H1 (cell line): ENCODE measurements around the gene MBD4. TPM values are rescaled to one million over a fixed set of nuclear protein-coding genes. Genes with fewer than 3 reads are reported as not detected.

ENCODE experiments used
- CTCF ChIA-PET: fragments of 300-600 bp; sonication (Branson Sonifier 250); formaldehyde crosslinking; loops from one replicate; lab custom pipeline; 2021; ENCODE audit not compliant: partially characterized antibody; lab: Charles Lee
- POLR2A ChIA-PET: fragments of 300-600 bp; sonication (Branson Sonifier 250); formaldehyde crosslinking; loops from one replicate; lab custom pipeline; 2021; ENCODE audit warnings: inconsistent platforms; ENCODE audit not compliant: partially characterized antibody; lab: Charles Lee
- DNase-seq, 2 experiments: peaks; one replicate each; pipeline versions ENCODE4 v3.0.0 to v3.0.0-alpha.2; 2010 to 2022; ENCODE audit warnings: low spot score in 2 of 2, low read depth in 1 of 2, mixed read lengths in 1 of 2
- FAIRE-seq: peaks from 2 replicates; lab custom pipeline; 2011; peaks lifted over from hg19 to GRCh38; lab: Jason Lieb, UNC
- H2AFZ ChIP-seq: 2 replicates; pipeline ENCODE4 v1.8.1; 2012; ENCODE audit warnings: low read length, inconsistent platforms
- H2AK5ac ChIP-seq: 2 replicates; pipeline ENCODE4 v1.6.1; 2013; ENCODE audit warnings: low read depth, low read length
- H2BK120ac ChIP-seq: replicated peaks from 2 replicates; pipeline ENCODE3; 2013; ENCODE audit warnings: low read depth, low read length, inconsistent platforms
- H2BK12ac ChIP-seq: 2 replicates; pipeline ENCODE4 v1.6.1; 2013; ENCODE audit warnings: low read depth, low read length
- H2BK15ac ChIP-seq: 2 replicates; pipeline ENCODE4 v1.6.1; 2013; ENCODE audit warnings: low read length
- H2BK20ac ChIP-seq: 2 replicates; pipeline ENCODE4 v1.6.1; 2013; ENCODE audit warnings: low read length
- H2BK5ac ChIP-seq: 2 replicates; pipeline ENCODE4 v1.6.1; 2013; ENCODE audit warnings: low read depth, low read length
- H3K14ac ChIP-seq: 2 replicates; pipeline ENCODE4 v1.6.1; 2013; ENCODE audit warnings: inconsistent platforms; ENCODE audit not compliant: insufficient read length
- H3K18ac ChIP-seq: 2 replicates; pipeline ENCODE4 v1.6.1; 2013; ENCODE audit warnings: low read length; ENCODE audit errors: extremely low read depth
- H3K23ac ChIP-seq: 2 replicates; pipeline ENCODE4 v1.6.1; 2013; ENCODE audit warnings: inconsistent platforms; ENCODE audit not compliant: insufficient read length
- H3K23me2 ChIP-seq: 2 replicates; pipeline ENCODE4 v1.6.1; 2013; ENCODE audit warnings: low read depth, low read length
- H3K27ac ChIP-seq: 2 replicates; pipeline ENCODE4 v1.6.1; 2011; ENCODE audit warnings: low read depth, low read length, inconsistent platforms
- H3K27me3 ChIP-seq, 4 experiments: replicated peaks in 1 of 4; 1 replicate in 1 of 4; 2 replicates in 3 of 4; pipeline versions ENCODE4 v1.6.1 to v1.8.1; 2011 to 2013; ENCODE audit warnings: low read length in 3 of 4, mild to moderate bottlenecking in 3 of 4, inconsistent platforms in 2 of 4, mixed read lengths in 2 of 4, moderate library complexity in 1 of 4; ENCODE audit not compliant: control insufficient read depth in 3 of 4, insufficient read depth in 3 of 4; ENCODE audit errors: extremely low read depth in 1 of 4
- H3K36me3 ChIP-seq, 4 experiments: 2 replicates each; pipeline versions ENCODE4 v1.6.1 to v1.8.1; 2011 to 2013; ENCODE audit warnings: mild to moderate bottlenecking in 4 of 4, low read length in 3 of 4, moderate library complexity in 2 of 4, control low read depth in 1 of 4, inconsistent platforms in 1 of 4; ENCODE audit not compliant: insufficient read depth in 4 of 4, control insufficient read depth in 2 of 4
- H3K4ac ChIP-seq: replicated peaks from 2 replicates; pipeline ENCODE3; 2013; ENCODE audit warnings: low read length, low read depth, mixed read lengths, inconsistent platforms; ENCODE audit not compliant: insufficient read length
- H3K4me1 ChIP-seq, 4 experiments: replicated peaks in 1 of 4; 1 replicate in 1 of 4; 2 replicates in 3 of 4; pipeline versions ENCODE4 v1.6.1 to v1.8.1; 2011 to 2013; ENCODE audit warnings: low read length in 3 of 4, inconsistent platforms in 2 of 4, mixed read lengths in 1 of 4; ENCODE audit not compliant: insufficient read depth in 4 of 4, control insufficient read depth in 3 of 4
- H3K4me2 ChIP-seq, 2 experiments: 2 replicates each; pipeline versions ENCODE4 v1.6.1 to v1.8.1; 2011 to 2013; ENCODE audit warnings: low read depth in 2 of 2, low read length in 2 of 2, control low read depth in 1 of 2, inconsistent platforms in 1 of 2, mild to moderate bottlenecking in 1 of 2; ENCODE audit not compliant: insufficient read depth in 1 of 2
- H3K4me3 ChIP-seq, 4 experiments: fragments of 200-600, 300-600 bp in 1 of 4; sonication (generic), shearing (Covaris generic), sonication (Bioruptor Twin) in 1 of 4; 2 replicates each; pipeline versions ENCODE4 v1.5.1 to v1.8.1; 2011 to 2016; ENCODE audit warnings: low read length in 4 of 4, low read depth in 3 of 4, control low read depth in 2 of 4, inconsistent platforms in 2 of 4, mild to moderate bottlenecking in 2 of 4, mixed read lengths in 1 of 4, moderate library complexity in 1 of 4; ENCODE audit not compliant: insufficient read depth in 2 of 4; ENCODE audit errors: extremely low read depth in 1 of 4
- H3K56ac ChIP-seq: replicated peaks from 2 replicates; pipeline ENCODE3; 2013; ENCODE audit warnings: low read depth, mild to moderate bottlenecking, mixed read lengths, low read length, inconsistent platforms; ENCODE audit not compliant: insufficient read length
- H3K79me1 ChIP-seq: 2 replicates; pipeline ENCODE4 v1.6.1; 2013; ENCODE audit warnings: low read depth, low read length, control low read depth
- H3K79me2 ChIP-seq, 2 experiments: 2 replicates each; pipeline versions ENCODE4 v1.6.1 to v1.8.1; 2012 to 2013; ENCODE audit warnings: low read length in 2 of 2, mild to moderate bottlenecking in 2 of 2, inconsistent platforms in 1 of 2; ENCODE audit not compliant: insufficient read depth in 2 of 2, control insufficient read depth in 1 of 2
- H3K9ac ChIP-seq, 4 experiments: replicated peaks in 1 of 4; 1 replicate in 1 of 4; 2 replicates in 3 of 4; pipeline versions ENCODE4 v1.6.1 to v1.8.1; 2011 to 2013; ENCODE audit warnings: low read depth in 3 of 4, low read length in 3 of 4, control low read depth in 2 of 4, mild to moderate bottlenecking in 2 of 4, moderate library complexity in 2 of 4, inconsistent platforms in 1 of 4; ENCODE audit errors: extremely low read depth in 1 of 4
- H3K9me3 ChIP-seq, 2 experiments: 2 replicates each; pipeline versions ENCODE4 v1.6.1 to v1.8.1; 2012 to 2013; ENCODE audit warnings: mild to moderate bottlenecking in 2 of 2, moderate library complexity in 2 of 2, control low read depth in 1 of 2, inconsistent platforms in 1 of 2, low read depth in 1 of 2, low read length in 1 of 2, mixed read lengths in 1 of 2; ENCODE audit not compliant: insufficient read depth in 2 of 2
- H4K20me1 ChIP-seq, 2 experiments: replicated peaks in 1 of 2; 2 replicates each; pipeline versions ENCODE3 to v1.8.1; 2011 to 2013; ENCODE audit warnings: inconsistent platforms in 2 of 2, low read length in 2 of 2, mild to moderate bottlenecking in 1 of 2; ENCODE audit not compliant: insufficient read depth in 2 of 2, control insufficient read depth in 1 of 2
- H4K5ac ChIP-seq: 2 replicates; pipeline ENCODE4 v1.6.1; 2013; ENCODE audit warnings: low read length, low read depth, mixed read lengths, inconsistent platforms; ENCODE audit not compliant: insufficient read length
- H4K8ac ChIP-seq: 2 replicates; pipeline ENCODE4 v1.8.0; 2013; ENCODE audit warnings: mild to moderate bottlenecking, moderate library complexity, low read length, inconsistent platforms; ENCODE audit not compliant: insufficient read depth; ENCODE audit errors: extremely low read depth
- H4K91ac ChIP-seq: replicated peaks from 2 replicates; pipeline ENCODE3; 2013; ENCODE audit warnings: low read length, mixed read lengths, inconsistent platforms; ENCODE audit not compliant: insufficient read length
- CBX8 ChIP-seq: fragments of 300-800, 300-1000 bp; sonication (generic); IDR thresholded peaks from 2 replicates; pipeline ENCODE4 v1.7.1; 2016; ENCODE audit warnings: low read depth, low read length, borderline replicate concordance
- CREB1 ChIP-seq: IDR thresholded peaks from 2 replicates; pipeline ENCODE4 v1.6.1; 2012; ENCODE audit warnings: inconsistent platforms
- EGR1 ChIP-seq: IDR thresholded peaks from 2 replicates; pipeline ENCODE4 v1.6.1; 2011; ENCODE audit warnings: low read depth, low read length, borderline replicate concordance
- JUND ChIP-seq: IDR thresholded peaks from 2 replicates; pipeline ENCODE4 v1.6.1; 2011; ENCODE audit warnings: mild to moderate bottlenecking, improper control_type of control experiment, low read length
- NRF1 ChIP-seq: IDR thresholded peaks from 2 replicates; pipeline ENCODE4 v1.6.1; 2011; ENCODE audit warnings: mild to moderate bottlenecking, low read depth, low read length, improper control_type of control experiment
- SIX5 ChIP-seq: IDR thresholded peaks from 2 replicates; pipeline ENCODE4 v1.6.1; 2011; ENCODE audit warnings: mild to moderate bottlenecking, low read depth, low read length
- WGBS, 2 experiments: shearing (Covaris generic) in 1 of 2; methylation state at CpG; one replicate each; pipeline versions ENCODE4 v1.1.6 to v1.1.7; 2013 to 2015; ENCODE audit warnings: low lambda C conversion rate in 2 of 2, mixed read lengths in 2 of 2, inconsistent platforms in 1 of 2, low coverage in 1 of 2, missing lambda C conversion rate in 1 of 2; ENCODE audit not compliant: insufficient replicate concordance in 2 of 2, insufficient coverage in 1 of 2, insufficient read length in 1 of 2; ENCODE audit errors: extremely low coverage in 1 of 2, missing lambda C conversion rate in 1 of 2; 5-methylcytosine and 5-hydroxymethylcytosine counted together
- polyA plus RNA-seq, 7 experiments: library from polyadenylated mRNA; depleted of rRNA in 3 of 7; stranded (reverse) in 5 of 7; unstranded in 2 of 7; fragments of >200 nt in 5 of 7; fragments of 200-250 nt in 2 of 7; gene quantifications; 1 replicate in 5 of 7; 2 replicates in 1 of 7; 4 replicates in 1 of 7; pipeline versions ENCODE4 v1.2.1 to v1.2.3, GENCODE V29; 2011 to 2013; ENCODE audit warnings: missing spikeins in 2 of 7, mixed read lengths in 2 of 7
- total RNA-seq: library from RNA; stranded (reverse); fragmentation: NEBNext Ultra II Directional; extraction: Animal tissue kit (Norgen Biotek cat#: 25700); gene quantifications from 2 replicates; pipeline ENCODE4 v1.2.1, GENCODE V29; 2021
- TF ChIP-seq, protein P1 (sequence below), 3 experiments: IDR thresholded peaks; 1 replicate in 2 of 3; 2 replicates in 1 of 3; pipeline versions ENCODE4 v1.5.1 to v1.6.1; 2011; ENCODE audit warnings: low read length in 3 of 3, mild to moderate bottlenecking in 3 of 3, inconsistent platforms in 2 of 3, low read depth in 1 of 3, moderate library complexity in 1 of 3; ENCODE audit not compliant: insufficient read depth in 1 of 3; ENCODE audit errors: control extremely low read depth in 1 of 3
- TF ChIP-seq, protein P2 (sequence below): IDR thresholded peaks from 2 replicates; pipeline ENCODE4 v1.6.1; 2011; ENCODE audit warnings: low read depth, mild to moderate bottlenecking, low read length; ENCODE audit not compliant: insufficient read depth

The MBD4 gene
- total and polyA plus RNA-seq, 2 of the 8 experiments (the other 6 are each of a cell fraction or from before 2014, with no cell fraction given) = 11.2 to 35.8 TPM

DNA sequence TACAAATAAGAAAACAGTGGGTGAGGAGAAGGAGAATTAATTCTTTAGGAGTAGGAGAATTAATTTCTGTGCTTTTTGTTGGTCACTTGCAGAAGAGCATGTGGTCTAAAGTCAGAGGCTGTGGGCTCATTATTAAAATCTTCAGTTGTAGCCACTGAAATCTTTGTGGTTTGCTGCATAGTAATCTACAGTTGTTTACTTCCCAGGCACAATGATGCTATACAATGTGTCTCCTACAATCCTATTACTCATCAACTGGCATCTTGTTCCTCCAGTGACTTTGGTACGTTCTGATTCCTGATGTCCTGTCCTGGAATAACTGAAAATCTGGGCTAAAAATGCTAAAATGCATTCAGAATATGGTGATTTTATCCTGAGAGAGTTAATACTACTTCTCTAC, 21.3 kb upstream of the MBD4 start:
- peaks cover 0 to 22% (median under 1%) of the 10 kb centered on the region in 4 experiments; a peak in 4 of 8 replicates for H3K36me3 ChIP-seq
- H4K5ac ChIP-seq = no peak overlapping the region
- H3K9me3 ChIP-seq = no peaks in the 10 kb centered on the region
- no peak for DNase-seq
- no peak overlapping the region for H2BK12ac ChIP-seq
- no peak overlapping the region for H2BK5ac ChIP-seq
- no peak overlapping the region for H2BK120ac ChIP-seq
- H3K27ac ChIP-seq = no peak overlapping the region
- H4K8ac ChIP-seq = no peak overlapping the region
- H3K79me2 ChIP-seq = no peaks in the 10 kb centered on the region
- no peaks in the 10 kb centered on the region for H3K79me1 ChIP-seq
- 93% methylated on average over 1 of the region's 1 CpG; no CpG with 5 or more reads in 1 of the 2 experiments for WGBS, 2 experiments
- peaks cover 2% of the 10 kb centered on the region; the same call in 1 of the 2 replicates for H3K23me2 ChIP-seq
- H4K91ac ChIP-seq = no peak overlapping the region
- no peak for FAIRE-seq
- H3K4me2 ChIP-seq = no peak overlapping the region
- POLR2A ChIA-PET = no interaction called here
- H2AK5ac ChIP-seq = no peak overlapping the region
- no peak overlapping the region for H2BK20ac ChIP-seq
- H3K4me3 ChIP-seq = no peak overlapping the region
- no peak overlapping the region for H2AFZ ChIP-seq
- H3K23ac ChIP-seq = no peak overlapping the region
- no peaks in the 10 kb centered on the region for H4K20me1 ChIP-seq
- H3K14ac ChIP-seq = no peak overlapping the region
- no peak overlapping the region for H3K9ac ChIP-seq
- TF ChIP-seq EGR1 (no peak), SIX5 (no peak), CBX8 (no peak), NRF1 (no peak), JUND (no peak), CREB1 (no peak)
- TF ChIP-seq, protein P1, sequence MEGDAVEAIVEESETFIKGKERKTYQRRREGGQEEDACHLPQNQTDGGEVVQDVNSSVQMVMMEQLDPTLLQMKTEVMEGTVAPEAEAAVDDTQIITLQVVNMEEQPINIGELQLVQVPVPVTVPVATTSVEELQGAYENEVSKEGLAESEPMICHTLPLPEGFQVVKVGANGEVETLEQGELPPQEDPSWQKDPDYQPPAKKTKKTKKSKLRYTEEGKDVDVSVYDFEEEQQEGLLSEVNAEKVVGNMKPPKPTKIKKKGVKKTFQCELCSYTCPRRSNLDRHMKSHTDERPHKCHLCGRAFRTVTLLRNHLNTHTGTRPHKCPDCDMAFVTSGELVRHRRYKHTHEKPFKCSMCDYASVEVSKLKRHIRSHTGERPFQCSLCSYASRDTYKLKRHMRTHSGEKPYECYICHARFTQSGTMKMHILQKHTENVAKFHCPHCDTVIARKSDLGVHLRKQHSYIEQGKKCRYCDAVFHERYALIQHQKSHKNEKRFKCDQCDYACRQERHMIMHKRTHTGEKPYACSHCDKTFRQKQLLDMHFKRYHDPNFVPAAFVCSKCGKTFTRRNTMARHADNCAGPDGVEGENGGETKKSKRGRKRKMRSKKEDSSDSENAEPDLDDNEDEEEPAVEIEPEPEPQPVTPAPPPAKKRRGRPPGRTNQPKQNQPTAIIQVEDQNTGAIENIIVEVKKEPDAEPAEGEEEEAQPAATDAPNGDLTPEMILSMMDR (IDR thresholded peaks at IDR 0.05; ENCODE audit: control extremely low read depth in 1 of 3, insufficient read depth in 1 of 3, low read depth in 1 of 3, low read length in 3 of 3) = no peak
- TF ChIP-seq, protein P2, sequence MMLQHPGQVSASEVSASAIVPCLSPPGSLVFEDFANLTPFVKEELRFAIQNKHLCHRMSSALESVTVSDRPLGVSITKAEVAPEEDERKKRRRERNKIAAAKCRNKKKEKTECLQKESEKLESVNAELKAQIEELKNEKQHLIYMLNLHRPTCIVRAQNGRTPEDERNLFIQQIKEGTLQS = no peak
- H3K4me1 ChIP-seq = no peaks in the 10 kb centered on the region
- H3K18ac ChIP-seq = no peak overlapping the region
- CTCF ChIA-PET = no interaction called here
- H3K27me3 ChIP-seq = no peaks in the 10 kb centered on the region
- no peak overlapping the region for H3K56ac ChIP-seq
- H3K4ac ChIP-seq = no peak overlapping the region
- no peak overlapping the region for H2BK15ac ChIP-seq
